22Rv1 (cell line): ENCODE data around the gene AIG1.

Experiments
- ZFX ChIP-seq: fragments of 450-650 bp; IDR thresholded peaks from 2 replicates; pipeline ENCODE4 v1.6.1; 2017; ENCODE audit warnings: antibody characterized with exemption, borderline replicate concordance
- TF ChIP-seq, protein P1 (sequence below): fragments of 450-650 bp; IDR thresholded peaks from 2 replicates; pipeline ENCODE4 v1.5.1; 2017; ENCODE audit warnings: mild to moderate bottlenecking

DNA sequence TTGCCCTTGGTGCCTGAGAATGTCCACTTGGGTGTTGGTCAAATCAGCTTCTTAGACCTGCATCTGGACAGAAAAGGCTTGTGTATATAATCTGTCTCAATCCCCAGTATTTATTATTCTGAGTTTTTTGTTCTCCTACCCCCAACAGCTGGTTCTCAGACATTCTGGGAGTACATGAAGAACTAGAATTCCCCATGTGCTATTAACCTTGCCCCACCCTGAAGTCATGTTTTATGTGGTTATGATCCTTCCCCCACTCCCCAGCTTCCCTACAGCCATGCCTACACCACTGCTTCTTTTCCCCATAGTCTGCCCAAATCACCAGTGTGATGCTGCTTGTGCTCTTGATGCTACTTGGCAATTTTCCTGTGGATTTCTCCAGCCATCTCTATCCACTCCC is 232.8 kb downstream of the AIG1 start:
- TF ChIP-seq, protein P1, sequence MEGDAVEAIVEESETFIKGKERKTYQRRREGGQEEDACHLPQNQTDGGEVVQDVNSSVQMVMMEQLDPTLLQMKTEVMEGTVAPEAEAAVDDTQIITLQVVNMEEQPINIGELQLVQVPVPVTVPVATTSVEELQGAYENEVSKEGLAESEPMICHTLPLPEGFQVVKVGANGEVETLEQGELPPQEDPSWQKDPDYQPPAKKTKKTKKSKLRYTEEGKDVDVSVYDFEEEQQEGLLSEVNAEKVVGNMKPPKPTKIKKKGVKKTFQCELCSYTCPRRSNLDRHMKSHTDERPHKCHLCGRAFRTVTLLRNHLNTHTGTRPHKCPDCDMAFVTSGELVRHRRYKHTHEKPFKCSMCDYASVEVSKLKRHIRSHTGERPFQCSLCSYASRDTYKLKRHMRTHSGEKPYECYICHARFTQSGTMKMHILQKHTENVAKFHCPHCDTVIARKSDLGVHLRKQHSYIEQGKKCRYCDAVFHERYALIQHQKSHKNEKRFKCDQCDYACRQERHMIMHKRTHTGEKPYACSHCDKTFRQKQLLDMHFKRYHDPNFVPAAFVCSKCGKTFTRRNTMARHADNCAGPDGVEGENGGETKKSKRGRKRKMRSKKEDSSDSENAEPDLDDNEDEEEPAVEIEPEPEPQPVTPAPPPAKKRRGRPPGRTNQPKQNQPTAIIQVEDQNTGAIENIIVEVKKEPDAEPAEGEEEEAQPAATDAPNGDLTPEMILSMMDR: no peak
- TF ChIP-seq ZFX: no peak
